GM12864 (cell line): ENCODE measurements around the gene DNAJC8.

Experiments used
- DNase-seq: peaks from one replicate; pipeline ENCODE4 v3.0.0-alpha.2; 2011; ENCODE audit warnings: low read depth
- H3K4me3 ChIP-seq: 2 replicates; pipeline ENCODE4 v1.5.1; 2011; ENCODE audit warnings: mild to moderate bottlenecking, low read depth, low read length, control low read depth
- CTCF ChIP-seq: IDR thresholded peaks from 2 replicates; pipeline ENCODE4 v1.5.1; 2011; ENCODE audit warnings: low read depth, mild to moderate bottlenecking, moderate library complexity, low read length, control low read depth, inconsistent platforms; ENCODE audit errors: missing control alignments

The DNAJC8 gene

GRCh38 chr1:28176492-28177470, 56.0 kb downstream of the DNAJC8 start, which contains the start of gene PTAFR:
PTAFR (minus strand) TSS chr1:28176690; CDS start chr1:28151021, 25,669 bp downstream.
- TF ChIP-seq CTCF, result no peak
- no peak for DNase-seq
- peak within 1 kb of the TSS; percentile 58 for H3K4me3 ChIP-seq

GRCh38 chr1:28175955-28176485, 56.8 kb downstream of the DNAJC8 start:
- no peak for DNase-seq
- TF ChIP-seq CTCF, result no peak
- H3K4me3 ChIP-seq, result peak overlapping the region; percentile 58

GRCh38 chr1:28173980-28174297, 58.9 kb downstream of the DNAJC8 start:
- TF ChIP-seq CTCF, result no peak
- DNase-seq, result no peak
- peak overlapping the region; percentile 28 for H3K4me3 ChIP-seq

GRCh38 chr1:28173151-28173979, 59.5 kb downstream of the DNAJC8 start:
- TF ChIP-seq CTCF, result no peak
- no peak for DNase-seq
- peak overlapping the region; percentile 28; the same call in 1 of the 2 replicates for H3K4me3 ChIP-seq

- DNase-seq, result peak; percentile 94
- no peak for TF ChIP-seq CTCF
- H3K4me3 ChIP-seq, result no peak overlapping the region
These were observed 60.1 kb downstream of the DNAJC8 start for GRCh38 chr1:28172713-28173150.

GRCh38 chr1:28171246-28171645, 61.6 kb downstream of the DNAJC8 start:
- DNase-seq, result no peak
- no peak overlapping the region for H3K4me3 ChIP-seq
- TF ChIP-seq CTCF, result no peak
